Left renal pelvis (tissue), 4 donors: ENCODE measurements around the gene PRXL2B. TPM values are rescaled to one million over a fixed set of nuclear protein-coding genes. Genes with fewer than 3 reads are reported as not detected.

Experiments
- DNase-seq, 4 donors: peaks; one replicate each; pipeline ENCODE4 v3.0.0-alpha.2; 2013; ENCODE audit warnings: low read depth in 4 of 4, low spot score in 3 of 4
- polyA plus RNA-seq, 4 donors: library from polyadenylated mRNA; unstranded; fragments of 120-200 nt; gene quantifications; one replicate each; pipeline ENCODE4 v1.2.1, GENCODE V29; 2013; ENCODE audit not compliant: insufficient read length in 4 of 4

The PRXL2B gene
- polyA plus RNA-seq, 4 donors: 16.9 to 48.1 (median 36.5) TPM

- DNase-seq: no peak
Observed at GRCh38 chr1:2583331-2583791, 3.2 kb upstream of the PRXL2B start.

DNA sequence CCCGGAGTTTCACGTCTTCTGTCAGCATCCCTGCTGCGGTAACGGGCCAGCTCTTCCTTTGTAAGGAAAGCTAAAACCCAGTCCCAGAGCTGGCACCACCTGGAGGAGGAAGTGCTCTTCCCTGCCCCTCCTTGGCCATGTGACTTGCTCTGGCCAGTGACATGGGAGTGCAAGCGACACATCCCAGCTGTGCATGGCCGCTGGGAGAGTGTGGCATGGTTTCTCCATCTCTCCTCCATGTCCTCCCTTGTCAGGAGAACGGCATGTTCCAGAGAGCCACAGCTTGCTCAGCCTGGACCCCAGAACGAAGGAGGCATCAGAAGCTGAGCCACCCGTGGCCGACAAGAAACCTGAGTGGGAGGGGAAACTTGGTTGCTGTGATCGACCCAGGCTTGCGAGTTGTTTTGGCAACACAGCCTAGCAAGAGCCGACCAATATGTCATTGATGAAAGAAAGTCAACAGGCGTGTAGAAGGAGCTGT lies 2.7 kb upstream of the PRXL2B start:
- no peak for DNase-seq

DNA sequence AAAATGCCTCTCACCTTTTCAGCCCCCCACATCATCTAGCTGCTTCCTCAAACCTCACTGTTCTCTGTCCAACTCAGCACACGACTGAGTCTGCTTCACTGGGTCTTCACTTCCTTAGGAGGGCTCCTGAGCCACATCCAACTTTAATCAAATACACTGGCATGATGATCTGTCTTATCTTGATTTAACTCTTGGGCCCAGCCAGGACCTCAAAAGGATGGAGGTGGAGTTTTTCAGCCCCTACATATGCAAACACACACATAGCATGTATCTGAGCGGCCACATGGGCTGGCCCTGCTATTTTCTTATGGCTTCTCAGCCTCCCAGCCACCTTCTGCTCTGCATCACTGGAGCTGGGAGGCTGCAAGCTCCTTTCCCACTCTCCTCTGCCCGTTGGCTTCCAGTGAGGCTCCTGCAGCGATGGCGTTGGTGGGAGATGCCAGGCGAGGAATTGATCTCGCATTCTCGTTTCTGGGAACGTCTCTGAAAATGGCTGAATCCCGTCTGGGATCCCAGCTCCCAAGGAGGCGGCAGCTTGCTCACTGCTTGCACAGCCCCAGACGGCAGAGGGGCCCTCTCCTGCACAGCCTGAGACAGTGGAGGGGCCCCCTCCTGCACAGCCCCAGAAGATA lies 1.8 kb upstream of the PRXL2B start:
- DNase-seq: no peak

DNA sequence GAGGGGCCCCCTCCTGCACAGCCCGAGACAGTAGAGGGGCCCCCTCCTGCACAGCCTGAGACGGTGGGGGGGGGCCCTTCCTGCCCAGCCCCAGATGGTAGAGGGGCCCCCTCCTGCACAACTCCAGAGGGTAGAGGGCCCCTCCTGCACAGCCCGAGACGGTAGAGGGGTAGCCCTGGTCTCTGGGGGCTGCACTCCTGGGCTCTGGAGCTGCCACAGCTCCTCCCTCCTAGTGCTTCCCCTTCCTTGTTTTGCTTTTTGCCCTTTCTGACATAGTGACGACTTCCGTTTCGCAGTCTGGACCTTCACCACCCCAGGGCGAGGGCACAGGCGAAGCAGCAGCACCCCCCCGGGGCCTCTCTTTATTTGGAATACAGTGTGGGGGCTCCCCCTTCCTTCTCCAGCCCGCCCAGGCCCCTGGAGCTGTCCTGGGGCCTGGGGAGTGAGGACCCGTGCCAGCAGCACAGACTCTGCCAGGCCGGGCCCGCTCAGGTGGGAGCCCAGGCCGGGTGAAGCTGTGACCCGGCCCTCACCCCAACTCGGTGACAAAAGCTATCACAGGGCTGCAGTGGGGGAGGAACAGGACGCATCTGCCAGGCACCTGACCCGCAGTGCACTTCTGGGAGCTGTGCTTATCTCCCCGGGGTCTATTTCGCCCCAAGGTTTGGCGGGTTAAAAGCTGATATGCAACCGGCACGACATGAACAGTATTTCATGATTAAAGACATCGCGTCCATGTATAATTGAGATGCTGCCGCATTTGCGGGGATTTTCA lies 1.1 kb upstream of the PRXL2B start:
- no peak for DNase-seq

GRCh38 chr1:2587071-2587859 lies 688 bp downstream of the PRXL2B start:
- no peak for DNase-seq

DNA sequence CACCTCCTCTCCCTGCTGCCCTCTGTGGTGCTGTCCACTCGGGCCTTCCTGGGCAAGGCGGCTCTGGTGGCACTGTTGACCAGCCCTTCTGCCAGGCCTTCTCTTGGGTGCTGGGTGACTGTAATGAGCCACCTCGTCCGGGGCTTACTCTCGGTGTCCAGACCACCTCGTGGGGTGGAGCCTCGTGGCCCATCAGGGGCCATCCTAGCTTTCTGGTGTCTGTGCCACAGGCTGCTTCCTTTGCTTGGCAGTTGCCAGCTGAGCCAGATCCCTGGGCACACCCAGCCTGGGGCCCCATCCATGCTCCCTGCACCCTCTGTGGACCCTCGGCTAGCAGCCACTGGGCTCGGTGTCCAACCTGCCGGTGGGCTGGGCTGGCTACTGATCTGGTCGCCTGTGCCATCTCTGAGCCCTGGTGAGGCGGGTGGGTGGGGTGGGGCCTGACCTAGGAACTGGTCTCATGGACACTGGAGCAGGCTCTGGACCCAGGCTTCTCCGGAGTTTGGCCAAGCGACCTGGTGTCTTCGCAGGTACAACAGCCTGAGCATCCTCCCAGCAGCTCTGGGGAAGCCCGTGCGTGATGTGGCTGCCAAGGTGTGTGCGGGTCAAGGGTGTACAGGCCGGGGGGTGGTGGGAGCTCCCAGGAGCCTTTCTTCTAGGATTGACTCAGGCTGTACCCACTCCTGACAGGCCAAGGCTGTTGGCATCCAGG lies 1.4 kb downstream of the PRXL2B start:
- no peak for DNase-seq

- no peak for DNase-seq
Observed at GRCh38 chr1:2588661-2589430, 2.3 kb downstream of the PRXL2B start.

GRCh38 chr1:2589431-2590232 lies 3.1 kb downstream of the PRXL2B start:
- DNase-seq: no peak

GRCh38 chr1:2590233-2591141 lies 3.9 kb downstream of the PRXL2B start:
- no peak for DNase-seq

GRCh38 chr1:2591233-2591580 lies 4.6 kb downstream of the PRXL2B start:
- no peak for DNase-seq

DNA sequence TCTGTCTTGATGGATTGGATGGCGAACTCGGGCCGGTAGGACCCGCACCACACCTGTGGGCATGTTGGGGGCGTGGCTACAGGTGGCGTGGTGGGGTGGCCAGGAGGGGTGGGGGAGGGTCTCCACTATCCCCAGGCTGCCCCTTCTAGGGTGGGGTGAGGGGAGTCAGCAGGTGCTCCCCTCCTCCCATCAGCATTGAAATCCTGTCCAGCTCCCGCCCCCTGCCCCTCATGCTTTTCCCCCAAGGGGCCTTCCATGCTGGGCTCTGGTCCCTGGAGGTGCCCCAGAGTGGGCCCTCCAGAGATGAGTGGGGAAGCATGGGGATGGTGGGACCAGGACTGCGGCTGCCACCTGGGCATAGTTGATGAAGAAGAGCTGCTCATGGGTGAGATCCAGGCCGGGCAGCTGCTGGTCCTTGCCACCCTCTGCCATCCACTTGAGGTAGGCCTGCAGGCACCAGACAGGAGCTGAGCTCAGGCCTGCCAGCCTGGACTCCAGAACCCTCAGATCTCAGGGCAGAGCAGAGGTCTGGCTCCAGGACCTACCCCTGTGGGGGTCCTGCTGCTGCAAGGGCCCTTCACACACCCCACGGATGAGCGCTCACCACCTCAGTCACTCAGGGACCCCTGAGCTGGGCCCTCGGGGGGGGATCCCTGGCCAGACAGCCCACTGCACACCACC lies 5.1 kb downstream of the PRXL2B start:
- no peak for DNase-seq

GRCh38 chr1:2592672-2593071 lies 6.1 kb downstream of the PRXL2B start:
- no peak for DNase-seq

DNA sequence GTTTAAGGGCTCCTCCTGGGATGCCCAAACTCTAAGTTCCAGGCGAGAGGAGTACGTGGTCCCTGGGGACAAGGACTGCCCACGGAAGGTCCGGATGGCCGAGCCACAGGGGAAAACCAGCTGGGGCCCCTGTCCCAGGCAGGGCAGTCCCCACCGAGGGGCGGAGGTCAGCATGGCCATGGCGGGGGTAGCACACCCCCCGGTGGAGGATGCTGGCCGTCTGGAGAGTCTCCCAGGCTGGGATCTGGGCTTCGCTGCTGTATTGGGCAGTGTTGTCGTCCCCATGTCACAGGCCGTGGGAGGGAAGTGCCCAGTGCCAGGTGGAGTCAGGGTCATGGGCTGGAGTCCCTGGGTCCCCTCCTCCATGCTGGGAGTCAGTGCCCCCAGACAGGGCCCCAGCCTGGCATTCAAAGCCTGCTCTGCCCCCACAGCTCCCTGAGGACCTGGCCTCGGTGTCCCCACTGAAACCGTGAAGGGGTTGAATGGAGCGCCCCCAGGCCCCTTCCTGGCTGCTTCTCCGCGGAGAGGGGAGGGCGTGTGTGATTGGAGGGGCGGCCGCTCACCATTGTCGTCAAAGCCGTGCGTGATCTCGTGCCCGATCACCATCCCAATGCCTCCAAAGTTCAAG lies 6.8 kb downstream of the PRXL2B start:
- DNase-seq: no peak

- no peak for DNase-seq
Observed at GRCh38 chr1:2594001-2594640, 7.5 kb downstream of the PRXL2B start.

GRCh38 chr1:2594641-2595131 lies 8.1 kb downstream of the PRXL2B start:
- DNase-seq: no peak

DNA sequence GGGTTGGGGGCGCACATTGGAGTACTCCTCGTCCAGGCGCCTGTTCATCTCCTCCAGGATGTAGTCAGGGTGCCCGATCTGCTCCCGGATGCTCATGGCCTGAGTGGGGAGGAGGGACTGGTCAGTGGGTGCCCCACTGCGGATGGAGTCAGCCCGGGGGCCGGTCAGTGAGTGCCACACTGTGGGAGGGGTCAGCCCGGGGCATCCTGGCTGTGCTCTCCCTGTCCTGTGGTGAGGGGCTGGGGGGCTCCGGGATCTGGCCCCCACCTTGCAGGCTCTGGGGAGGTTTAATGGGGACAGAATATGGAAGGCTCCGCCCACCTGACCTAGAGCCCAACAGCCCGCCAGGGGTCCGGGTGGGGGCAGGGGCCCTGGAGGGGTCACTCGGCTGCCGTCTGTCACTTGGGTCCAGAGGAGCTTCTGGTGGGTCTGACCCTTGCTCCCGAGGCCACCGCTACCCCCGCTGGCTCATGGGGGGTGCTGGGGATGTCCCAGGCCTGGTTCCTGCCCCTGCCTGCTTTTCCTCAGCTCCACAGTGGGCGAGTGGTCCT lies 8.8 kb downstream of the PRXL2B start:
- DNase-seq: no peak
